Measurements from ENCODE around the gene NDUFS1.
"Not testable (repeated sequence)": the region's sequence is repeated elsewhere in the genome, so short reads cannot be mapped to it uniquely, and the experiment has no call there.

The NDUFS1 gene

GRCh38 chr2:206122569-206122968, 36.7 kb downstream of the NDUFS1 start:
- not testable (repeated sequence) for H3K4me1 ChIP-seq (ENCODE audit: control insufficient read depth, insufficient read depth, low read length); H3K27me3 ChIP-seq (ENCODE audit: control insufficient read depth, insufficient read depth, low read length); H3K9me3 ChIP-seq (ENCODE audit: control insufficient read depth, insufficient read depth, low read length); H3K9ac ChIP-seq (ENCODE audit: low read depth, low read length); H3K4me3 ChIP-seq (ENCODE audit: low read depth, low read length)
- peaks cover 19% of the 10 kb centered on the region for H3K36me3 ChIP-seq (ENCODE audit: control insufficient read depth, insufficient read depth, low read length)

GRCh38 chr2:206116278-206116677, 43.0 kb downstream of the NDUFS1 start:
- Histone ChIP-seq H3K27me3 (ENCODE audit: control insufficient read depth, insufficient read depth, low read length) (no peaks in the 10 kb centered on the region), H3K4me1 (ENCODE audit: control insufficient read depth, insufficient read depth, low read length) (no peaks in the 10 kb centered on the region), H3K9ac (ENCODE audit: low read depth, low read length) (no peak overlapping the region), H3K36me3 (ENCODE audit: control insufficient read depth, insufficient read depth, low read length) (peaks cover 5% of the 10 kb centered on the region), H3K9me3 (ENCODE audit: control insufficient read depth, insufficient read depth, low read length) (no peaks in the 10 kb centered on the region), H3K4me3 (ENCODE audit: low read depth, low read length) (no peak overlapping the region)

GRCh38 chr2:206115026-206115578, 44.1 kb downstream of the NDUFS1 start:
- H3K9ac ChIP-seq (ENCODE audit: low read depth, low read length), result no peak overlapping the region
- H3K4me3 ChIP-seq (ENCODE audit: low read depth, low read length), result no peak overlapping the region
- H3K9me3 ChIP-seq (ENCODE audit: control insufficient read depth, insufficient read depth, low read length), result no peaks in the 10 kb centered on the region
- H3K36me3 ChIP-seq (ENCODE audit: control insufficient read depth, insufficient read depth, low read length), result peaks cover 2% of the 10 kb centered on the region
- H3K27me3 ChIP-seq (ENCODE audit: control insufficient read depth, insufficient read depth, low read length), result no peaks in the 10 kb centered on the region
- H3K4me1 ChIP-seq (ENCODE audit: control insufficient read depth, insufficient read depth, low read length), result no peaks in the 10 kb centered on the region

- no peak overlapping the region for H3K4me3 ChIP-seq (ENCODE audit: low read depth, low read length)
- no peaks in the 10 kb centered on the region for H3K4me1 ChIP-seq (ENCODE audit: control insufficient read depth, insufficient read depth, low read length)
- H3K36me3 ChIP-seq (ENCODE audit: control insufficient read depth, insufficient read depth, low read length), result no peaks in the 10 kb centered on the region
- no peaks in the 10 kb centered on the region for H3K27me3 ChIP-seq (ENCODE audit: control insufficient read depth, insufficient read depth, low read length)
- no peaks in the 10 kb centered on the region for H3K9me3 ChIP-seq (ENCODE audit: control insufficient read depth, insufficient read depth, low read length)
- H3K9ac ChIP-seq (ENCODE audit: low read depth, low read length), result no peak overlapping the region
Observed at GRCh38 chr2:206112846-206113547, 46.2 kb downstream of the NDUFS1 start.

GRCh38 chr2:206112108-206112507, 47.1 kb downstream of the NDUFS1 start:
- Histone ChIP-seq H3K9me3 (ENCODE audit: control insufficient read depth, insufficient read depth, low read length) (no peaks in the 10 kb centered on the region), H3K4me3 (ENCODE audit: low read depth, low read length) (no peak overlapping the region), H3K9ac (ENCODE audit: low read depth, low read length) (no peak overlapping the region), H3K4me1 (ENCODE audit: control insufficient read depth, insufficient read depth, low read length) (no peaks in the 10 kb centered on the region), H3K27me3 (ENCODE audit: control insufficient read depth, insufficient read depth, low read length) (no peaks in the 10 kb centered on the region), H3K36me3 (ENCODE audit: control insufficient read depth, insufficient read depth, low read length) (no peaks in the 10 kb centered on the region)

GRCh38 chr2:206108713-206109112, 50.5 kb downstream of the NDUFS1 start:
- Histone ChIP-seq H3K27me3 (ENCODE audit: control insufficient read depth, insufficient read depth, low read length) (no peaks in the 10 kb centered on the region), H3K9me3 (ENCODE audit: control insufficient read depth, insufficient read depth, low read length) (no peaks in the 10 kb centered on the region), H3K4me3 (ENCODE audit: low read depth, low read length) (no peak overlapping the region), H3K4me1 (ENCODE audit: control insufficient read depth, insufficient read depth, low read length) (no peaks in the 10 kb centered on the region), H3K36me3 (ENCODE audit: control insufficient read depth, insufficient read depth, low read length) (no peaks in the 10 kb centered on the region), H3K9ac (ENCODE audit: low read depth, low read length) (no peak overlapping the region)

GRCh38 chr2:206105541-206105940, 53.7 kb downstream of the NDUFS1 start:
- Histone ChIP-seq H3K36me3 (ENCODE audit: control insufficient read depth, insufficient read depth, low read length) (no peaks in the 10 kb centered on the region), H3K4me1 (ENCODE audit: control insufficient read depth, insufficient read depth, low read length) (no peaks in the 10 kb centered on the region), H3K4me3 (ENCODE audit: low read depth, low read length) (no peak overlapping the region), H3K27me3 (ENCODE audit: control insufficient read depth, insufficient read depth, low read length) (no peaks in the 10 kb centered on the region), H3K9me3 (ENCODE audit: control insufficient read depth, insufficient read depth, low read length) (no peaks in the 10 kb centered on the region), H3K9ac (ENCODE audit: low read depth, low read length) (no peak overlapping the region)

- Histone ChIP-seq H3K4me1 (ENCODE audit: control insufficient read depth, insufficient read depth, low read length) (no peaks in the 10 kb centered on the region), H3K4me3 (ENCODE audit: low read depth, low read length) (no peak overlapping the region), H3K36me3 (ENCODE audit: control insufficient read depth, insufficient read depth, low read length) (no peaks in the 10 kb centered on the region), H3K27me3 (ENCODE audit: control insufficient read depth, insufficient read depth, low read length) (no peaks in the 10 kb centered on the region), H3K9ac (ENCODE audit: low read depth, low read length) (no peak overlapping the region), H3K9me3 (ENCODE audit: control insufficient read depth, insufficient read depth, low read length) (no peaks in the 10 kb centered on the region)
Observed at GRCh38 chr2:206105038-206105437, 54.2 kb downstream of the NDUFS1 start.

- not testable (repeated sequence) for H3K9me3 ChIP-seq (ENCODE audit: control insufficient read depth, insufficient read depth, low read length); H3K4me1 ChIP-seq (ENCODE audit: control insufficient read depth, insufficient read depth, low read length); H3K36me3 ChIP-seq (ENCODE audit: control insufficient read depth, insufficient read depth, low read length)
Observed at GRCh38 chr2:206098872-206099271, 60.4 kb downstream of the NDUFS1 start.

GRCh38 chr2:206098471-206098870, 60.8 kb downstream of the NDUFS1 start:
- H3K9ac ChIP-seq (ENCODE audit: low read depth, low read length), result no peak overlapping the region
- H3K4me1 ChIP-seq (ENCODE audit: control insufficient read depth, insufficient read depth, low read length), result no peaks in the 10 kb centered on the region

More at GRCh38 chr2:206098872-206099271, 60.4 kb downstream of the NDUFS1 start:
- not testable (repeated sequence) for H3K9ac ChIP-seq (ENCODE audit: low read depth, low read length); H3K27me3 ChIP-seq (ENCODE audit: control insufficient read depth, insufficient read depth, low read length); H3K4me3 ChIP-seq (ENCODE audit: low read depth, low read length)

GRCh38 chr2:206096876-206097275, 62.4 kb downstream of the NDUFS1 start:
- Histone ChIP-seq H3K9ac (ENCODE audit: low read depth, low read length) (no peak overlapping the region), H3K36me3 (ENCODE audit: control insufficient read depth, insufficient read depth, low read length) (no peaks in the 10 kb centered on the region), H3K4me1 (ENCODE audit: control insufficient read depth, insufficient read depth, low read length) (no peaks in the 10 kb centered on the region), H3K27me3 (ENCODE audit: control insufficient read depth, insufficient read depth, low read length) (no peaks in the 10 kb centered on the region), H3K4me3 (ENCODE audit: low read depth, low read length) (no peak overlapping the region), H3K9me3 (ENCODE audit: control insufficient read depth, insufficient read depth, low read length) (no peaks in the 10 kb centered on the region)

More at GRCh38 chr2:206098471-206098870, 60.8 kb downstream of the NDUFS1 start:
- H3K27me3 ChIP-seq (ENCODE audit: control insufficient read depth, insufficient read depth, low read length), result no peaks in the 10 kb centered on the region
- no peaks in the 10 kb centered on the region for H3K9me3 ChIP-seq (ENCODE audit: control insufficient read depth, insufficient read depth, low read length)
- H3K4me3 ChIP-seq (ENCODE audit: low read depth, low read length), result no peak overlapping the region
- no peaks in the 10 kb centered on the region for H3K36me3 ChIP-seq (ENCODE audit: control insufficient read depth, insufficient read depth, low read length)

- H3K27me3 ChIP-seq (ENCODE audit: control insufficient read depth, insufficient read depth, low read length), result no peaks in the 10 kb centered on the region
Observed at GRCh38 chr2:206095536-206096332, 63.5 kb downstream of the NDUFS1 start.

More at GRCh38 chr2:206095536-206096332, 63.5 kb downstream of the NDUFS1 start:
- Histone ChIP-seq H3K4me1 (ENCODE audit: control insufficient read depth, insufficient read depth, low read length) (no peaks in the 10 kb centered on the region), H3K9ac (ENCODE audit: low read depth, low read length) (no peak overlapping the region), H3K9me3 (ENCODE audit: control insufficient read depth, insufficient read depth, low read length) (no peaks in the 10 kb centered on the region), H3K36me3 (ENCODE audit: control insufficient read depth, insufficient read depth, low read length) (no peaks in the 10 kb centered on the region), H3K4me3 (ENCODE audit: low read depth, low read length) (no peak overlapping the region)

Measured in iPS-15b (cell line).